Naive thymus-derived CD4-positive, alpha-beta T cell (primary cell): ENCODE measurements around the gene MED26. TPM values are rescaled to one million over a fixed set of nuclear protein-coding genes. Genes with fewer than 3 reads are reported as not detected.
A peak's percentile ranks its signal among the peaks of the same experiment; 100 is the strongest.
"Not testable (repeated sequence)": the region's sequence is repeated elsewhere in the genome, so short reads cannot be mapped to it uniquely, and the experiment has no call there.

Source experiments
- ATAC-seq: fragments of 150-1000 bp; cut with Tn5 transposase; 2 replicates; pipeline ENCODE4 v1.10.0; 2021; ENCODE audit warnings: mild to moderate bottlenecking, moderate library complexity
- CTCF ChIA-PET: fragments of 350-600 bp; sonication (Branson Sonifier 250); formaldehyde crosslinking; loops from one replicate; lab custom pipeline; 2021; ENCODE audit warnings: antibody characterized with exemption; lab: Charles Lee
- POLR2A ChIA-PET: fragments of 350-600 bp; sonication (Branson Sonifier 250); formaldehyde crosslinking; loops from one replicate; lab custom pipeline; 2021; ENCODE audit warnings: antibody characterized with exemption, inconsistent platforms; lab: Charles Lee
- DNase-seq, 9 donors: peaks; one replicate each; pipeline versions ENCODE4 v3.0.0 to v3.0.0-alpha.2; 2020 to 2022; ENCODE audit warnings: mixed read lengths in 1 of 9
- H3K27ac ChIP-seq: one replicate; pipeline ENCODE4 v1.7.0; 2013; ENCODE audit warnings: mild to moderate bottlenecking, low read depth, low read length, moderate library complexity
- H3K27me3 ChIP-seq, 2 donors: one replicate each; pipeline ENCODE4 v1.7.0; 2013; ENCODE audit warnings: low read length in 2 of 2, mild to moderate bottlenecking in 2 of 2, moderate library complexity in 2 of 2; ENCODE audit not compliant: control insufficient read depth in 2 of 2, insufficient read depth in 2 of 2
- H3K36me3 ChIP-seq, 3 experiments: 1 replicate in 2 of 3; 2 replicates in 1 of 3; pipeline ENCODE4 v1.7.0; 2013; ENCODE audit warnings: low read length in 3 of 3, mild to moderate bottlenecking in 3 of 3, moderate library complexity in 1 of 3; ENCODE audit not compliant: insufficient read depth in 3 of 3, control insufficient read depth in 2 of 3
- H3K4me1 ChIP-seq, 2 donors: one replicate each; pipeline ENCODE4 v1.7.0; 2013; ENCODE audit warnings: low read length in 2 of 2, mild to moderate bottlenecking in 2 of 2, moderate library complexity in 1 of 2; ENCODE audit not compliant: control insufficient read depth in 2 of 2, insufficient read depth in 2 of 2
- H3K4me3 ChIP-seq: 2 replicates; pipeline ENCODE4 v1.7.0; 2013; ENCODE audit warnings: mild to moderate bottlenecking, low read length
- H3K9me3 ChIP-seq, 3 experiments: 1 replicate in 2 of 3; 2 replicates in 1 of 3; pipeline ENCODE4 v1.7.0; 2013; ENCODE audit warnings: low read length in 3 of 3; ENCODE audit not compliant: control insufficient read depth in 2 of 3
- H3K27ac Mint-ChIP-seq, 9 donors: one replicate each; pipeline ENCODE4 v1.8.0; 2020 to 2022; ENCODE audit warnings: mixed read lengths in 9 of 9, mild to moderate bottlenecking in 8 of 9, moderate library complexity in 5 of 9, inconsistent platforms in 2 of 9
- H3K27me3 Mint-ChIP-seq, 5 donors: one replicate each; pipeline ENCODE4 v1.8.0; 2021 to 2022; ENCODE audit warnings: mixed read lengths in 5 of 5, mild to moderate bottlenecking in 1 of 5
- H3K36me3 Mint-ChIP-seq, 5 donors: one replicate each; pipeline ENCODE4 v1.8.0; 2020 to 2022; ENCODE audit warnings: mixed read lengths in 5 of 5, mild to moderate bottlenecking in 3 of 5, inconsistent platforms in 1 of 5
- H3K4me1 Mint-ChIP-seq, 7 donors: one replicate each; pipeline ENCODE4 v1.8.0; 2020 to 2022; ENCODE audit warnings: mixed read lengths in 7 of 7, mild to moderate bottlenecking in 3 of 7, inconsistent platforms in 1 of 7
- H3K4me3 Mint-ChIP-seq, 10 donors: one replicate each; pipeline ENCODE4 v1.8.0; 2020 to 2022; ENCODE audit warnings: mild to moderate bottlenecking in 10 of 10, mixed read lengths in 10 of 10, moderate library complexity in 6 of 10, inconsistent platforms in 2 of 10
- H3K9me3 Mint-ChIP-seq, 11 donors: one replicate each; pipeline ENCODE4 v1.8.0; 2020 to 2022; ENCODE audit warnings: mixed read lengths in 11 of 11, mild to moderate bottlenecking in 4 of 11, inconsistent platforms in 1 of 11, moderate library complexity in 1 of 11
- intact Hi-C, 2 donors: fragments of 100-400 bp; cut with micrococcal nuclease; formaldehyde crosslinking; loops; one replicate each; pipeline ENCODE4 v1.15.1; 2023
- polyA plus RNA-seq, 2 donors: library from polyadenylated mRNA; unstranded; fragments of 300-500 nt; fragmentation: Illumina TruSeq; gene quantifications; one replicate each; pipeline ENCODE4 v1.2.3, GENCODE V29; 2021
- total RNA-seq, 6 experiments: library from RNA in 5 of 6; stranded (reverse) in 5 of 6; gene quantifications; 1 replicate in 5 of 6; 2 replicates in 1 of 6; pipeline ENCODE4 v1.2.3 and lab custom pipeline; 2021 to 2026

MED26 gene
- total and polyA plus RNA-seq, 7 experiments from 2014 or later: 3.3 to 34.3 (median 15.3) TPM

DNA sequence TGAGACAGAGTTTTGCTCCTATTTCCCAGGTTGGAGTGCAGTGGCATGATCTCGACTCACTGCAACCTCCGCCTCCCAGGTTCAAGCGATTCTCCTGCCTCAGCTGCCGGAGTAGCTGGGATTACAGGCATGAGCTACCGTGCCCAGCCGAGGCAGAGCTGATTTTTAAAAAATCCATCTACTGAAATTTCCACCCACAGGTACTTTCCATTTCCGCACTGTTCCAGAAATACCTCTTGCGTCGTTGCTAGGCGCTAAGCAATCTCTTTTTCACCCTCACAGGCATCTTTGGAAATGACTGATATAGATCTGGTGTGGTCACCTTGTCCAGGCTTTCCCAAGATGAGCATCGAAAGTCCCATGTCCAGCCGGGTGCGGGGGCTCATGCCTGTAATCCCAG, 42.3 kb upstream of the MED26 start:
- Mint-ChIP-seq H3K27ac (no peak overlapping the region), H3K4me3 (no peak overlapping the region), H3K4me1 (peaks cover 0 to 4% (median 0%) of the 10 kb centered on the region in 7 donors), H3K36me3 (no peaks in the 10 kb centered on the region), H3K27me3 (no peaks in the 10 kb centered on the region), H3K9me3 (no peaks in the 10 kb centered on the region)
- ChIA-PET POLR2A (interaction anchor here (0.9 kb wide), 1 partner anchor 10 kb away, joined by 4 read pairs; the partner anchor contains the start of gene TMEM38A), CTCF (no interaction called here)
- H3K27ac ChIP-seq: no peak overlapping the region
- intact Hi-C loops: no loop called here
- no peaks in the 10 kb centered on the region for H3K9me3 ChIP-seq
- DNase-seq (no peak), ATAC-seq (no peak)
- H3K4me1 ChIP-seq: no peaks in the 10 kb centered on the region
- no peaks in the 10 kb centered on the region for H3K27me3 ChIP-seq
- no peaks in the 10 kb centered on the region for H3K36me3 ChIP-seq
- no peak overlapping the region for H3K4me3 ChIP-seq

DNA sequence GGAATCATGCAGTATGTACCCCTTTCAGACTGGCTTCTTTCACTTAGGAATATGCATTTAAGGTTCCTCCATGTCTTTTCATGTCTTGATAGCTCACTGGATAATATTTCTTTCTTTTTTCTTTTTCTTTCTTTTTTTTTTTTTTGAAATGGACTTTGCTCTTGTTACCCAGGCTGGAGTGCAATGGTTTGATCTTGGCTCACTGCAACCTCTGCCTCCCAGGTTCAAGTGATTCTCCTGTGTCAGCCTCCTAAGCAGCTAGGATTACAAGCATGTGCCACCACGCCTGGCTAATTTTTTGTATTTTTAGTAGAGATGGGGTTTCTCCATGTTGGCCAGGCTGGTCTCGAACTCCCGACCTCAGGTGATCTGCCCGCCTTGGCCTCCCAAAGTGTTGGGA, 40.7 kb upstream of the MED26 start:
- intact Hi-C loops, H3K27me3 Mint-ChIP-seq, H3K4me1 Mint-ChIP-seq, H3K4me1 ChIP-seq, H3K27me3 ChIP-seq, H3K4me3 ChIP-seq, H3K9me3 Mint-ChIP-seq, POLR2A ChIA-PET, H3K36me3 ChIP-seq, DNase-seq, ATAC-seq, CTCF ChIA-PET, H3K9me3 ChIP-seq, H3K27ac Mint-ChIP-seq, H3K27ac ChIP-seq, H3K36me3 Mint-ChIP-seq, H3K4me3 Mint-ChIP-seq: not testable (repeated sequence)

DNA sequence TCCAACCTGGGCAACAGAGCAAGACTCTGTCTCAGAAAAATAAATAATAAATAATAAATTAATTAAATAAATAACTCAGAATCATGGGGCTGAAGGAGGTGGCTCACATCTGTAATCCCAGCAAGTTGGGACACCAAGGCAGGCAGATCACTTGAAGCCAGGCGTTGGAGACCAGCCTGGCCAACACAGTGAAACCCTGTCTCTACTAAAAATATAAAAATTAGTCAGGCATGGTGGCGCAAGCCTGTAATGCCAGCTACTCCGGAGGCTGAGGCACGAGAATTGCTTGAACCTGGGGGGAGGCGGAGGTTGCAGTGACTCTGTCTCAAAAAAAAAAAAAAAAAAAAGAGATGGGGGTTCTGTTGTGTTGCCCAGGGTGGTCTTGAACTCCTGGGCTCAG, 40.2 kb upstream of the MED26 start:
- no peak for ATAC-seq
- Histone ChIP-seq H3K4me1 (no peaks in the 10 kb centered on the region), H3K9me3 (no peaks in the 10 kb centered on the region), H3K4me3 (no peak overlapping the region), H3K36me3 (no peaks in the 10 kb centered on the region), H3K27me3 (no peaks in the 10 kb centered on the region), H3K27ac (no peak overlapping the region)
- peaks cover 0 to 10% (median 4%) of the 10 kb centered on the region in 7 donors for H3K4me1 Mint-ChIP-seq
- CTCF ChIA-PET: interaction anchor here (0.7 kb wide), 1 partner anchor 285 kb away, joined by 3 read pairs; no protein-coding TSS in a partner anchor
- POLR2A ChIA-PET: no interaction called here
- H3K36me3 Mint-ChIP-seq: no peaks in the 10 kb centered on the region
- H3K27me3 Mint-ChIP-seq: peaks cover 0 to 6% (median 0%) of the 10 kb centered on the region in 5 donors
- no peak for DNase-seq
- intact Hi-C loops: no loop called here
- H3K4me3 Mint-ChIP-seq: no peak overlapping the region
- no peak overlapping the region for H3K27ac Mint-ChIP-seq
- H3K9me3 Mint-ChIP-seq: no peaks in the 10 kb centered on the region

DNA sequence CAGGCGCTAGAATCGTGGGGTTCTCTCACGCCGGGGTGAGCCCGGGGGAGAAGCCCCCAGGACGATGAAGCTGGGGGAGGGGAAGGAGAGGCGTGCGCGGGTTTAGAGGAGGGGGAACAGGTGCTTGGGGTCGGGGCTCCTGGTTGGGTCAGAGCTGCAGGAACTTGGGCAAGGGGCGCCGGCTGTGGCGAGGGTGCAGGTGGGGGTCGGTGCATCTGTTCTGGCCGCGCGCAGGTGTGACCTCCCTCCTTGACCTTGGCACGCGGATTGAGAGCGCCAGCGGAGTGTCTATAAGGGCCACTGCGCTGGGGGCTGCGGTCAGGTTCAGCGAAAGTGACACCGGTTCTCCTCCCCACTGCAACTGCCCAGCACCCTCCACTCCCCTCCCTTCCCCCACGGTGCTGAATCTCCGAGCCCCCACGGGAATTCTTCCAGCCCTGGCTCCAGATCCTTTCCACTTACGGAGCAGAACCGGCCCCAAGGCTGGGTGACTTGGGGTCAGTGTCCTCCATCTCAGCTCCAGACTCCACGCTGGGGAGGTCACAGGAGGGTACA, 33.6 kb upstream of the MED26 start:
- Mint-ChIP-seq H3K27ac (peak overlapping the region in 4 of 9 donors; percentile 26 to 82 (median 64)), H3K4me3 (peak overlapping the region; percentile 75 to 97 (median 83)), H3K9me3 (no peaks in the 10 kb centered on the region), H3K27me3 (peaks cover 0 to 24% (median 0%) of the 10 kb centered on the region in 5 donors), H3K4me1 (peaks cover 22 to 45% (median 36%) of the 10 kb centered on the region in 7 donors), H3K36me3 (peaks cover 0 to 16% (median 10%) of the 10 kb centered on the region in 5 donors)
- ChIA-PET CTCF (interaction anchor here (0.6 kb wide), 1 partner anchor 535 kb away, joined by 4 read pairs; no protein-coding TSS in a partner anchor), POLR2A (interaction anchor here (0.5 to 4.1 kb wide), 4 partner anchors 32 to 518 kb away, joined by 3 to 40 read pairs (median 3); partner anchors contain the start of gene MED26)
- H3K27me3 ChIP-seq: no peaks in the 10 kb centered on the region
- peak in 3 of 9 donors; percentile 4 to 25 (median 7) for DNase-seq
- intact Hi-C loops: no loop called here
- no peaks in the 10 kb centered on the region for H3K9me3 ChIP-seq
- H3K4me3 ChIP-seq: peak overlapping the region; percentile 52
- ATAC-seq: no peak
- H3K36me3 ChIP-seq: peaks cover 0 to 26% (median 0%) of the 10 kb centered on the region in 3 experiments
- H3K27ac ChIP-seq: peak overlapping the region; percentile 35
- H3K4me1 ChIP-seq: peaks cover 19 to 30% of the 10 kb centered on the region in 2 donors

DNA sequence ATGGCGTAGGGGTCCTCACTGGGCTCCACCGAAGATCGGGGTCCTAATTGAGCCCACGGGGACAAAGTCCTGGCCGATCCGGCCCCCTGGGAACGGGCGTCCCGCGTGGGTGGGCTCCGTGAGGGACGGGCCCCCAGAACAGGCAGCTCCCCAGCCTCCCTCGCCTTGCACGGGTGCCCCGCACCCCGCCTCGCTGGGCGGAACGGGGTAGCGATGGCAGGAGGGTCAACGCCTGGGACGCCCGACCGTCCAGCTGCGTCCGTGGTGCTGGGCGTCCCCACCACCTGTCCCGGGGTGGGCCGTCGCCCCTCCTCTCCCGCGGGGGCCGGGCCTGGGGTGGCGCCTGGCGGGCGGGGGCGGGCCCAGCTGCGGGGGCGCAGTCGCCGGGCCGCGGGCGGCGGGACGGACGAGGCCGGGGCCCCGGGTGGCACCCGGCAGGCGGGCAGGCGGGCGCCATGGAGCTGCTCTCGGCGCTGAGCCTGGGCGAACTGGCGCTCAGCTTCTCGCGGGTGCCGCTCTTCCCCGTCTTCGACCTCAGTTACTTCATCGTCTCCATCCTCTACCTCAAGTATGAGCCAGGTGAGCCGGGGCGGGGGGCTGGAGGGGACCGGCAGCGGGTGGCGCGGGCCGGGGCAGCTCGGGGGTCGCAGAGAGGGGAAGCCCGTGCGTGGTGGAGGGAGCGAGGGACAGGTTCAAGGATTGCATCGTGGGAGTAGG, 32.9 kb upstream of the MED26 start, which contains the start of gene TMEM38A:
TMEM38A (plus strand) TSS at position 377 of the 717 bp plus-strand sequence; CDS start at position 456, 79 bp downstream.
- Histone ChIP-seq H3K4me3 (peak within 1 kb of the TSS; percentile 74), H3K27ac (peak within 1 kb of the TSS; percentile 91), H3K36me3 (peaks cover 0 to 32% (median 0%) of the 10 kb centered on the region in 3 experiments), H3K27me3 (no peaks in the 10 kb centered on the region), H3K9me3 (no peaks in the 10 kb centered on the region), H3K4me1 (peaks cover 19 to 30% of the 10 kb centered on the region in 2 donors)
- ChIA-PET CTCF (interaction anchor here (0.5 kb wide), 1 partner anchor 167 kb away, joined by 3 read pairs; no protein-coding TSS in a partner anchor), POLR2A (interaction anchor here (0.6 to 4.1 kb wide), 11 partner anchors 9 to 606 kb away, joined by 3 to 40 read pairs (median 4); partner anchors contain the start of genes BABAM1, KLF2 and MED26)
- Mint-ChIP-seq H3K4me1 (peaks cover 22 to 51% (median 41%) of the 10 kb centered on the region in 7 donors), H3K9me3 (no peaks in the 10 kb centered on the region), H3K27me3 (peaks cover 0 to 24% (median 0%) of the 10 kb centered on the region in 5 donors), H3K36me3 (peaks cover 0 to 22% (median 10%) of the 10 kb centered on the region in 5 donors), H3K4me3 (peak within 1 kb of the TSS; percentile 88 to 100 (median 98)), H3K27ac (peak within 1 kb of the TSS; percentile 96 to 99 (median 98))
- no peak for ATAC-seq
- DNase-seq: peak in 8 of 9 donors; percentile 21 to 74 (median 26)
- intact Hi-C loops: loop anchor here (1.0 kb wide), 10 partner anchors 33 to 550 kb away; partner anchors contain the start of genes C19orf44 (in 2 of the 2), CALR3 (in 2 of the 2), CHERP (in 2 of the 2) and MED26 (in 2 of the 2)
